Measurements from ENCODE around the gene UBE2Q1.

DNA sequence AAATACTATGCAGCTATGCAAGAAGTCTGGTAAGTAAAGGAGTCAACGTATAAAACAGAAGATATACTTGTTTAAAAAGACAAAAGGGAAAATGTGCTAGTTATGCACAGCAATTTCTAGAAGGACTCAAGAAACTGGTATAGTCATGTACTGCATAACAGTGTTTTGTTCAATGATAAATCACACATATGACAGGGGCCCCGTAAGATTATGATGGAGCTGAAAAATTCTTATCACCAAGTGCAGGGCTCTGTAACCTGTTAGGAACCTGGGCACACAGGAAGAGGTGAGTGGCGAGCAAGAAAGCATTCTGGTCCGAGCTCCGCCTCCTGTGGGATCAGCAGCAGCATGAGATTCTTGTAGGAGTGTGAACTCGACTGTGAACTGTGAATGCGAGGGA, 36.3 kb upstream of the UBE2Q1 start:
- TF ChIP-seq ELK1 (IDR thresholded peaks at IDR 0.05; ENCODE audit: borderline replicate concordance, low read depth, low read length): no peak
- TF ChIP-seq POLR2A (IDR thresholded peaks at IDR 0.05; ENCODE audit: low read depth, low read length): no peak
- no peak for TF ChIP-seq MAZ (IDR thresholded peaks at IDR 0.05; ENCODE audit: borderline replicate concordance, low read depth, low read length)
- TF ChIP-seq SMC3 (IDR thresholded peaks at IDR 0.05; ENCODE audit: low read depth, low read length): no peak
- TF ChIP-seq, protein P1, sequence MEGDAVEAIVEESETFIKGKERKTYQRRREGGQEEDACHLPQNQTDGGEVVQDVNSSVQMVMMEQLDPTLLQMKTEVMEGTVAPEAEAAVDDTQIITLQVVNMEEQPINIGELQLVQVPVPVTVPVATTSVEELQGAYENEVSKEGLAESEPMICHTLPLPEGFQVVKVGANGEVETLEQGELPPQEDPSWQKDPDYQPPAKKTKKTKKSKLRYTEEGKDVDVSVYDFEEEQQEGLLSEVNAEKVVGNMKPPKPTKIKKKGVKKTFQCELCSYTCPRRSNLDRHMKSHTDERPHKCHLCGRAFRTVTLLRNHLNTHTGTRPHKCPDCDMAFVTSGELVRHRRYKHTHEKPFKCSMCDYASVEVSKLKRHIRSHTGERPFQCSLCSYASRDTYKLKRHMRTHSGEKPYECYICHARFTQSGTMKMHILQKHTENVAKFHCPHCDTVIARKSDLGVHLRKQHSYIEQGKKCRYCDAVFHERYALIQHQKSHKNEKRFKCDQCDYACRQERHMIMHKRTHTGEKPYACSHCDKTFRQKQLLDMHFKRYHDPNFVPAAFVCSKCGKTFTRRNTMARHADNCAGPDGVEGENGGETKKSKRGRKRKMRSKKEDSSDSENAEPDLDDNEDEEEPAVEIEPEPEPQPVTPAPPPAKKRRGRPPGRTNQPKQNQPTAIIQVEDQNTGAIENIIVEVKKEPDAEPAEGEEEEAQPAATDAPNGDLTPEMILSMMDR (conservative IDR thresholded peaks at IDR 0.05; ENCODE audit: low read depth, low read length): no peak
- no peak for TF ChIP-seq NFE2L2 (IDR thresholded peaks at IDR 0.05; ENCODE audit: low read depth, low read length)
- no peak for TF ChIP-seq USF2 (IDR thresholded peaks at IDR 0.05; ENCODE audit: low read depth, low read length)
- no peak for TF ChIP-seq FOS (IDR thresholded peaks at IDR 0.05; ENCODE audit: low read depth, low read length)
- no peak for TF ChIP-seq RFX5 (IDR thresholded peaks at IDR 0.05; ENCODE audit: low read depth, low read length)
- TF ChIP-seq RAD21 (IDR thresholded peaks at IDR 0.05; ENCODE audit: low read length): no peak
- no peak for TF ChIP-seq CHD1 (IDR thresholded peaks at IDR 0.05; ENCODE audit: low read depth, low read length)
- no peak for TF ChIP-seq BHLHE40 (IDR thresholded peaks at IDR 0.05; ENCODE audit: low read depth, low read length)
- no peak for TF ChIP-seq RCOR1 (IDR thresholded peaks at IDR 0.05; ENCODE audit: insufficient replicate concordance, low read length)
- no peak for TF ChIP-seq CEBPB (IDR thresholded peaks at IDR 0.05; ENCODE audit: low read depth, low read length)

All from IMR-90 (cell line).